H1 (cell line): ENCODE measurements around the gene WDR76. TPM values are rescaled to one million over a fixed set of nuclear protein-coding genes. Genes with fewer than 3 reads are reported as not detected.

Experiments
- ASH2L ChIP-seq: fragments of 200-600, 300-600 bp; sonication (generic); IDR thresholded peaks from one replicate; pipeline ENCODE4 v1.7.1; 2017; ENCODE audit warnings: low read length
- CREB1 ChIP-seq: IDR thresholded peaks from 2 replicates; pipeline ENCODE4 v1.6.1; 2012; ENCODE audit warnings: inconsistent platforms
- EP300 ChIP-seq, 2 experiments: IDR thresholded peaks; 1 replicate in 1 of 2; 2 replicates in 1 of 2; pipeline ENCODE4 v1.6.1; 2011 to 2012; ENCODE audit warnings: low read depth in 2 of 2, low read length in 2 of 2, mild to moderate bottlenecking in 2 of 2, borderline replicate concordance in 1 of 2, inconsistent platforms in 1 of 2, moderate library complexity in 1 of 2
- RAD21 ChIP-seq, 2 experiments: IDR thresholded peaks in 1 of 2; conservative IDR thresholded peaks in 1 of 2; 2 replicates each; pipeline ENCODE4 v1.6.1; 2011; ENCODE audit warnings: low read depth in 2 of 2, low read length in 2 of 2, improper control_type of control experiment in 1 of 2, inconsistent platforms in 1 of 2, mild to moderate bottlenecking in 1 of 2, moderate library complexity in 1 of 2
- TBP ChIP-seq: IDR thresholded peaks from 2 replicates; pipeline ENCODE4 v1.6.1; 2011; ENCODE audit warnings: low read depth, low read length, improper control_type of control experiment
- TEAD4 ChIP-seq: IDR thresholded peaks from 2 replicates; pipeline ENCODE4 v1.6.1; 2012; ENCODE audit warnings: low read depth, low read length, inconsistent platforms, mixed read lengths
- ZNF274 ChIP-seq: IDR thresholded peaks from 2 replicates; pipeline ENCODE4 v1.7.0; 2012; ENCODE audit warnings: low read length, borderline replicate concordance; ENCODE audit errors: extremely low read depth
- polyA plus RNA-seq, 7 experiments: library from polyadenylated mRNA; depleted of rRNA in 3 of 7; stranded (reverse) in 5 of 7; unstranded in 2 of 7; fragments of >200 nt in 5 of 7; fragments of 200-250 nt in 2 of 7; gene quantifications; 1 replicate in 5 of 7; 2 replicates in 1 of 7; 4 replicates in 1 of 7; pipeline versions ENCODE4 v1.2.1 to v1.2.3, GENCODE V29; 2011 to 2013; ENCODE audit warnings: missing spikeins in 2 of 7, mixed read lengths in 2 of 7
- total RNA-seq: library from RNA; stranded (reverse); fragmentation: NEBNext Ultra II Directional; extraction: Animal tissue kit (Norgen Biotek cat#: 25700); gene quantifications from 2 replicates; pipeline ENCODE4 v1.2.1, GENCODE V29; 2021

Gene WDR76
- total and polyA plus RNA-seq, 2 of the 8 experiments (the other 6 are each of a cell fraction or from before 2014, with no cell fraction given): 4.1 to 18.9 TPM

- TF ChIP-seq EP300 (IDR thresholded peaks at IDR 0.05; ENCODE audit: borderline replicate concordance in 1 of 2, low read depth in 2 of 2, low read length in 2 of 2) (no peak), TBP (no peak), ASH2L (no peak), ZNF274 (no peak), RAD21 (IDR thresholded peaks at IDR 0.05 in 1 of 2, conservative IDR thresholded peaks at IDR 0.05 in 1 of 2; ENCODE audit: low read depth in 2 of 2, low read length in 2 of 2) (no peak), CREB1 (no peak), TEAD4 (no peak)
These were observed 37.4 kb upstream of the WDR76 start (continued) for GRCh38 chr15:43789409-43789808.
